HG03039 (cell line): Measurements from ENCODE around the gene PTPN1.

Source experiments
- ATAC-seq: cut with Tn5 transposase; IDR thresholded peaks from one replicate; pipeline ENCODE4 v1.9.1; 2021; ENCODE audit warnings: mild to moderate bottlenecking, moderate library complexity; ENCODE audit not compliant: unreplicated experiment

PTPN1 gene

DNA sequence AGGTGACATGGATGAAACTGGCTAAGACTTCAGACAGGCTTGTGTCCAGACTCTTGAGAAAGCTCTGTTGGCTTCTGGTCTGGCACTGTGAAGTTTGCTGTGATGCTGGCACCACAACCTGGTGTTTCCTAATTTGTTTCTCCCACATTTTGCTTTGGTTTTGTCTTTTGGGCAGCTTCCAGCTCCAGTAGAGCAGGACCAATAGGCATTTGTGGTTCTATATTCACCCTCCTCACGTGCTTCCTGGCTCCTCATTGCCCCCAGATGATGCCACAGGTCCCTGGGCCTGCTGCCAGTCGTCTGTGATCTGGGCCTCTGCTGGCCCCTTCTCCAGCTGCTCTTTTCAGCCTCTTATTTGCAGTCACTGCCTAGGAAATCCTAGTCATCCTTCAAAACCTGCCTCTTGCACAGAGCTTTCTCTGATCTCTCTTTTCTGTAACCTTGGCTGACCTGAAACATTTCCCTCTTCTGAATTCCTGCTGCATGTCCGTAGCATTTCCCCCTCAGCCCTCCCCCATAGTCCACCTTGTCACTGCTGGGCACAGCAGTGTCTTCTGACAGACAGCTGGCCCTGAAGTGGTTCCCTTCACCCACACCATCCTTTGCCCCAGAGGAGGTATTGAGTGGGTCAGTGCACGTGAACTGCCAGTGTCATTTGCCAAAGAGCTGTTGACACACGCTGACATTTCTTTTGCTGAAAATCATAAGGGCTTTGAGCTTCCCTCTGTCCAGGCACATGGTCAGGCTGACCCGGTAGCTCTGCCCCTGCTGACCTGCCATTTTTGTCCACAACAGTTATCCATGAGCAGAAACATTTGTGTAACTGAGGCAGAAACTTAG is 63.0 kb downstream of the PTPN1 start:
- no peak for ATAC-seq

GRCh38 chr20:50574108-50574507 is 63.9 kb downstream of the PTPN1 start:
- no peak for ATAC-seq

DNA sequence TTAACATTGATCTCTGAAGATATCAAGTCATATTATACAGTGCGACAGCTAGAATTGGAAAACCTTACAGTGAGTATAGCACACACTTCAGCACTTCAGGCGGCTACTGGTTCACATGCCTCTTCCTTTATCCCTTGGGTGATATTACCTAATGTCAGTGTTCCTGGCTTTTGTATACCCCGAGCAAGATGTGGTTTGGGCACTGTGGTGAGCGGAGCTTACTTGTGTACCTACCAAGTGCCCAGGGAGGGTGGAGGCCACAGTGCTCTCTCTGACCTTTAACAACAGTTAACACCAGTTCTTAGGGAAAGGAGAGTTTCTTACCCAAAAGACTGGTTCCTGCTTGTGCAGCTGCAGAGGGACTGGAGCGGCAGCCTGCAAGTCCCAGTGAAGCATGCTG is 64.4 kb downstream of the PTPN1 start:
- no peak for ATAC-seq

DNA sequence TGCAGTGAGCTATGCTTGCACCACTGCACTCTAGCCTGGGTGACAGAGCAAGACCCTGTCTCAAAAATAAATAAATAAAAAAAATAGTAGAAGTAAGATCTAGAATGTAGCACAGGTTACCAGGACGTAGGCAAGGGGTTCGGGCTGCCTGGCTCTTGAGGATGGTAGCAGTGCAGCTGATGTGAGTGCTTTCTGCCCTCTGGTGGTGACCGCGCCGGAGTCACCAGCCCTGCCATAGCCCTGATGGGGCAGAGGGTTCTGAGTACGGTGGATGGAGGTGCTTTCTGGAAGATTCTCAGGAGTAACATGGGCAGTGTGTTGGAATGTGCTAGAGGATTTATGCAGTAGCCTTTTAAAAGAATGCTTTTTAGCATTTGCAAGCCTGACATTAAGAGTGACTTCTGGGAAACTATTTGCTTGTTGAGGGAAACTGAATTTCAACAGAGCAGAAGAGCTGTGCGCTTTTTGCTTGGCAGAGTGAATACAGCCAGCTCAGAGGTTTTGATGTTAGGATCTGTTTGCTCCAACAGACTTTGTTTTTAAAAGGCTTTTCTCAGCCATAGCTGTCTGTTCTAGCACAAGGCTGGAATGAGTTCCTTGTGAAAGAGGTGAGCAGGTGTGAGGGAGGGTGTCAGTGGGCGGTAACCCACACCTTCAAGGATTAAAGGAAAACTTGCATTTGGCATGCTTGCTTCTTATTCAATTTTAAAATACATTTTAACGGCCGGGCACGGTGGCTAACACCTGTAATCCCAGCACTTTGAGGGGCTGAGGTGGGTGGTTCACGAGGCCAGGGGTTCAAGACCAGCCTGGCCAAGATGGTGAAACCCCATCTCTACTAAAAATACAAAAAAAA is 65.9 kb downstream of the PTPN1 start:
- ATAC-seq, result no peak

DNA sequence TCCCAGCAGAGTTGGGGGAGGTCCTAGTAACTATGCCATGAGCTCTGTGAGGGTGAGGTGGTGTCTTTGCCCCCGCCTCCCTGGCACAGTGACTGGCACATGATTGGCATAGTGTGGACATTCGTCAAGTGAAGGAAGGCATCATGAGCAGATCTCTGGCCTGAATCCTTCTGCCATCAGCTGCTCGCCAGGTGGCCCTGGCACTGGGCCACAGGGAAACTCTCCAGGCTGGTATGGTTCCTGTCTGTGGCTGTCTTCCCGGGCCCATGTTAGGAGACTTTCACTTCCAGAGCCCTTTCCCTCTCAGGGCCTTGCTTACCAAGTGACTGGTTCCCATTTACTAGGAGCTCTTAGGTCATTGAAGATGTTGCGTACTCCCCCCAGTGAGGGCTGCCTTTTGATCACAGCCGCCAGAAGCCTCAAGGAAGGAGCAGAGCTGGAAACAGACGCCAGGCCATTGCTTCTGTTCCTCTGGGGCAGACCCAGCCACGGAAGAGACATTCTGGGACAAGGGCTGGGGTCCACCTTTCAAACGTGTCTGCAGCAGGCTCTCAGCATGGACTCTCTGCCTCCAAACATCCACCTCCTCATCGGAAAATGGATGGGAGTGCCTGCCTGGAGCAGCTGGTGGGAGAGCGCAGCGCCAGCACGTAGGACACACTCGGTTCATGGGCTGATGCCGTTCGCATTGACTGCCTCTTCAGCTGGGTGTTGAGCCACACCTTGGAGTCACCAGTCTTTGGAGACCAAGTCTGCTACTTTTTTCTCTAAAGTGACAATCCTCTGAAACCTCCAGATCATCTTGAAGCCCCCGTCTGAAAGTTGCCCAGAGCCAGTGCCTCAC is 67.2 kb downstream of the PTPN1 start:
- ATAC-seq, result no peak

DNA sequence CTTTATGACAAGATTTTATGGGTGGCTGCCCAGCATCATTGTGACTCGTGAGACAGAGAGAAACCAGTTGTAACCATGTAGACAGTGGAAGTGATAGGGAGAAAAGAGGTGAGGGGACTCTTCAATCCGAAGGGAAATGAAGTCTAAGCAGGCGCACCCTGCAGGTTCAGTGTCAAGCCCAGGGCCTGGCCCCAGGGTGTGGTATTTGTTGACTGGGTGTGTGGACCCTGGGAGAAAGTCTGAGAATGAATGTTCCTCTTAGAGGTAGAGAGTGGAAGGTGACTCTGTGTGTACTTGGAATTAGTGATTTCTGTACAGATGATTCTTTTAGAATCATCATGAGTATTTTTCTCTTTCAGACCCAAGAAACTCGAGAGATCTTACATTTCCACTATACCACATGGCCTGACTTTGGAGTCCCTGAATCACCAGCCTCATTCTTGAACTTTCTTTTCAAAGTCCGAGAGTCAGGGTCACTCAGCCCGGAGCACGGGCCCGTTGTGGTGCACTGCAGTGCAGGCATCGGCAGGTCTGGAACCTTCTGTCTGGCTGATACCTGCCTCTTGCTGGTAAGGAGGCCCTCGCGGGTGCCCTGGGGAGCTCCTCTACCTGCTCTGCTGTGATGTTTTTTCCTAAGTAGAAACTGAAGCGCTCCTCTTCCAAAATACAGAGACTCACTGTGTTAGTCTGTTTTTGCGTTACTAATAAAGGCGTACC is 68.0 kb downstream of the PTPN1 start:
- ATAC-seq, result no peak

DNA sequence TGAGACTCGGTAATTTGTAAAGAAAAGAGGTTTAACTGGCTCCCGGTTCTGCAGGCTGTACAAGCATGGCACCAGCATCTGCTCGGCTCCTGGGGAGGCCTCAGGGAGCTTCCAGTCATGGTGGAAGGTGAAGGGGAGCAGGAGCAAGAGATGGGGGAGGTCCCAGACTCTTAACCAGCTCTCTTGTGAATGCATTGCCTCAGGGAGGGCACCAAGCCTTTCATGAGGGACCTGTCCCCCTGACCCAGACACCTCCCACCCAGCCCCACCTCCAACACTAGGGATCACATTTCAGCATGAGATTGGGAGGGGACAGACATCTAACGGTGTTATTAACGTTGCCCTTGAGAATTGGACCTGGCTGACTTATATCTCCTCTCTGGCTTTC is 68.6 kb downstream of the PTPN1 start:
- ATAC-seq, result no peak

DNA sequence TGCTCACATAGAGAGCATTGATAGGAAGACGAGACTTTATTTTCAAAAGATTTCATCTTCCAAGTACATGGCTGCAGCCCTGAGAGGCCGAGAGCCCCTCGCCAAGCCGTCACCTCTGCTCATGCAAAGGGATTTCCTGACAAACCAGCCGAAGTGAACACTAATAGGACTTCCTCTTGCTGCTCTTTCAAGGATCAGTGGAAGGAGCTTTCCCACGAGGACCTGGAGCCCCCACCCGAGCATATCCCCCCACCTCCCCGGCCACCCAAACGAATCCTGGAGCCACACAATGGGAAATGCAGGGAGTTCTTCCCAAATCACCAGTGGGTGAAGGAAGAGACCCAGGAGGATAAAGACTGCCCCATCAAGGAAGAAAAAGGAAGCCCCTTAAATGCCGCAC is 69.3 kb downstream of the PTPN1 start:
- no peak for ATAC-seq

DNA sequence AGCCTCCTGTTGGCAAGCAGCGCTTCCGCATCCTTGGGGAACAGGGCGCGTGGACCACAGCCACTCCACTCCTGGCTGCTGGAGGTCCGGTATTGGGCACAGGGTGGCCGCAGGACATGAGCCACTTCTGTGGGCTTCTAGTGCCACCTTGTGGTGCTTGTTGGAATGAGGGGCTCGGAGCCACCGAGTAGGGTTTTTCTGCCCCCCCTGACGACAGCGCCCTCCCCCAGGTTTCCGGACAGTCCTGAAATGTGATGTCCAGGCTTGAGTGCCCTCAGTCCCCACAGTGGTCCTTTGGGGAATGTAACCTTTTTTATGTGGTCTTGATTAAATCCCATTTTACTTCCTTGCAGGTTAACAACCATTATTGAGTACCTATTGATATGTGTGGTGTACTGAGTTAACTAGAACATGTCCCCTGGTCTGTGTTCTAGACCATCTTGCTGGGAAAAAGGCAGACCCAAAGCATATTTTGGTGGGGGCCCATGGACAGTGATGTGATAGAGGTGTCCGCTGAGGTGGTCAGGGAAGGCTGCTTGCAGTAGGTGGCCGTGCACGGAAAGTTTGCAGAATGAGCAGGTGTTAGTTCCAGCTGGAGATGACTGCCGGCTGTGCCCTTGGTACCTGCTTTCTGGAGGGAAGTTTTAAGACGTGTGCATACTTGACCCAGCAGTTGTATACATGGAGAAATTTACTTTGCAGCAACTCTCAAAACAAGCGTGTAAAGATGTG is 70.0 kb downstream of the PTPN1 start:
- ATAC-seq, result no peak

- no peak for ATAC-seq
Observed at GRCh38 chr20:50580842-50581544, 70.8 kb downstream of the PTPN1 start.

- ATAC-seq, result no peak
Observed at GRCh38 chr20:50582092-50582491, 71.9 kb downstream of the PTPN1 start.

DNA sequence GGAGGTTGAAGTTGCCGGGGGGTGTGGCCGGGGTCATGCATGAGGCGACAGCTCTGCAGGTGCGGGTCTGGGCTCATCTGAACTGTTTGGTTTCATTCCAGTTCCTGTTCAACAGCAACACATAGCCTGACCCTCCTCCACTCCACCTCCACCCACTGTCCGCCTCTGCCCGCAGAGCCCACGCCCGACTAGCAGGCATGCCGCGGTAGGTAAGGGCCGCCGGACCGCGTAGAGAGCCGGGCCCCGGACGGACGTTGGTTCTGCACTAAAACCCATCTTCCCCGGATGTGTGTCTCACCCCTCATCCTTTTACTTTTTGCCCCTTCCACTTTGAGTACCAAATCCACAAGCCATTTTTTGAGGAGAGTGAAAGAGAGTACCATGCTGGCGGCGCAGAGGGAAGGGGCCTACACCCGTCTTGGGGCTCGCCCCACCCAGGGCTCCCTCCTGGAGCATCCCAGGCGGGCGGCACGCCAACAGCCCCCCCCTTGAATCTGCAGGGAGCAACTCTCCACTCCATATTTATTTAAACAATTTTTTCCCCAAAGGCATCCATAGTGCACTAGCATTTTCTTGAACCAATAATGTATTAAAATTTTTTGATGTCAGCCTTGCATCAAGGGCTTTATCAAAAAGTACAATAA is 72.5 kb downstream of the PTPN1 start:
- no peak for ATAC-seq

DNA sequence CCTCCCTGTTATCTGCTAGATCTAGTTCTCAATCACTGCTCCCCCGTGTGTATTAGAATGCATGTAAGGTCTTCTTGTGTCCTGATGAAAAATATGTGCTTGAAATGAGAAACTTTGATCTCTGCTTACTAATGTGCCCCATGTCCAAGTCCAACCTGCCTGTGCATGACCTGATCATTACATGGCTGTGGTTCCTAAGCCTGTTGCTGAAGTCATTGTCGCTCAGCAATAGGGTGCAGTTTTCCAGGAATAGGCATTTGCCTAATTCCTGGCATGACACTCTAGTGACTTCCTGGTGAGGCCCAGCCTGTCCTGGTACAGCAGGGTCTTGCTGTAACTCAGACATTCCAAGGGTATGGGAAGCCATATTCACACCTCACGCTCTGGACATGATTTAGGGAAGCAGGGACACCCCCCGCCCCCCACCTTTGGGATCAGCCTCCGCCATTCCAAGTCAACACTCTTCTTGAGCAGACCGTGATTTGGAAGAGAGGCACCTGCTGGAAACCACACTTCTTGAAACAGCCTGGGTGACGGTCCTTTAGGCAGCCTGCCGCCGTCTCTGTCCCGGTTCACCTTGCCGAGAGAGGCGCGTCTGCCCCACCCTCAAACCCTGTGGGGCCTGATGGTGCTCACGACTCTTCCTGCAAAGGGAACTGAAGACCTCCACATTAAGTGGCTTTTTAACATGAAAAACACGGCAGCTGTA is 73.4 kb downstream of the PTPN1 start:
- no peak for ATAC-seq

DNA sequence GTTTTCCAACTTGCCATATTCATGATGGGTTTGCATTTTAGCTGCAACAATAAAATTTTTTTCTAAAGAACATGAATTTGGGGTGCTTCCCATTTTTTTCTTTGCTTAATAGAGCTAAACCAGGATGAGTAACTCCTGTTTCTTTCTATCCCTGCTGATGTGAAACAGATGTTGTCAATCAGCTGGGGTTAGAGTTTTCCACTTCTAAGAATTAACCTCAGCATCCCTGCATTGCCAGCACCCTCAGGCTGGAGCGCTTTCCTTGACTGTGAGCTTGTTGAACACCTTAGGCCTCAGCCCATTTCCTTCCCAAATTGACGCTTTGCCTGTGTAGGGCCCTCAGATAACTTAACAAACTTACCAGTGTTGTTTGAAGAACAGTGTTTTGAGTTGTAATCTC is 74.5 kb downstream of the PTPN1 start:
- ATAC-seq, result no peak

DNA sequence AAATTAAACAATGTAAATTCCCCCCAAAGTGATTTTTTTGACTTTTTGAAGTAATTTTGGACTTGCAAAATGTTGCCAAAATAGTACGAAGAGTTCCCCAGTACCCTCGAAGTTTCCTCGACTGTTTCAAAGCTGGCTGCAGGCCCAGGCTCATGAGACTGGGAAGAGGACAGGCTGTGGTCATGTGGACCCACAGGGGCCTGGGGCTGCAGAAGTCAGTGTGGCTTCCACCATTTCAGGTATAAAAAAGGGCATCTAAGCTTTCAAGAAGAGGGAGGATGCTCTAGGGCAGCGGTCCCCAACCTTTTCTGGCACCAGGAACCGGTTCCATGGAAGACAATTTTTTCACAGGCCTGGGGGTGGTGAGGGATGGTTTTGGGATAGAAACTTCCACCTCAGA is 75.0 kb downstream of the PTPN1 start:
- no peak for ATAC-seq

DNA sequence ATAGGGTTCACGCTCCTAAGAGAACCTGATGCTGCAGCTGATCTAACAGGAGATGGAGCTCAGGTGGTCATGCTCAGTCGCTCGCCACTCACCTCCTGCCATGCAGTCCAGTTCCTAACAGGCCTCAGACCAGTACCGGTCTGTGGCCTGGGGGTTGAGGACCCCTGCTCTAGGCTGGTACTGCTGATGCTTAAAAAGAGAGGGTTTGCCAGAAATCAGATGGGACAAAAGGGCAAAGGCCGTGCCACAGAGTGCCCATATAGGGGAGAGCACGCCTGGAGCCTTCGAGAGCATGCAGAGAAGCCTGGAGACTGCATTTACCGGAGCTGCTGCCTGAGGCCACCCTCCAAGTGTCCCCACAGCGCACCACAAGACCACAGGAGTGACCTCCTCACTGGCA is 75.5 kb downstream of the PTPN1 start:
- ATAC-seq, result no peak

GRCh38 chr20:50586531-50587232 is 76.5 kb downstream of the PTPN1 start:
- ATAC-seq, result no peak
